Calu3 (cell line): Measurements from ENCODE around the gene AKR1C2. TPM values are rescaled to one million over a fixed set of nuclear protein-coding genes. Genes with fewer than 3 reads are reported as not detected.
"Not testable (repeated sequence)": the region's sequence is repeated elsewhere in the genome, so short reads cannot be mapped to it uniquely, and the experiment has no call there.

Experiments used
- BruUV-seq: library from RNA; stranded (reverse); fragments of 400-500 nt; replicated peaks from 2 replicates; lab custom pipeline; 2021; lab: Mats Ljungman, UMichigan
- CTCF ChIA-PET: fragments of 300-600 bp; sonication (Branson Sonifier 250); formaldehyde crosslinking; loops from one replicate; lab custom pipeline; 2022; ENCODE audit warnings: antibody characterized with exemption; lab: Charles Lee
- DNase-seq: peaks from one replicate; pipeline ENCODE4 v3.0.0; 2022
- H3K27ac Mint-ChIP-seq: one replicate; pipeline ENCODE4 v1.8.0; 2022; ENCODE audit warnings: mixed read lengths; ENCODE audit not compliant: unreplicated experiment
- H3K27me3 Mint-ChIP-seq: one replicate; pipeline ENCODE4 v1.8.0; 2022; ENCODE audit warnings: mixed read lengths; ENCODE audit not compliant: unreplicated experiment
- H3K36me3 Mint-ChIP-seq: one replicate; pipeline ENCODE4 v1.8.0; 2022; ENCODE audit warnings: mild to moderate bottlenecking, moderate library complexity, mixed read lengths; ENCODE audit not compliant: insufficient read depth, unreplicated experiment
- H3K4me1 Mint-ChIP-seq: one replicate; pipeline ENCODE4 v1.8.0; 2022; ENCODE audit warnings: mild to moderate bottlenecking, low read depth, mixed read lengths; ENCODE audit not compliant: unreplicated experiment
- H3K4me3 Mint-ChIP-seq: one replicate; pipeline ENCODE4 v1.8.0; 2022; ENCODE audit warnings: mild to moderate bottlenecking, low read depth, moderate library complexity, mixed read lengths; ENCODE audit not compliant: unreplicated experiment
- H3K9me3 Mint-ChIP-seq: one replicate; pipeline ENCODE4 v1.8.0; 2022; ENCODE audit warnings: low read depth, mixed read lengths; ENCODE audit not compliant: unreplicated experiment
- CTCF ChIP-seq: fragments of 200-600 bp; IDR thresholded peaks from one replicate; pipeline ENCODE4 v1.8.0; 2022; ENCODE audit warnings: antibody characterized with exemption; ENCODE audit not compliant: unreplicated experiment
- intact Hi-C: fragments of 100-400 bp; cut with micrococcal nuclease; formaldehyde crosslinking; loops from one replicate; pipeline ENCODE4 v1.10.0; 2022; ENCODE audit not compliant: unreplicated experiment
- total RNA-seq: library from RNA; stranded (reverse); gene quantifications from 2 replicates; pipeline ENCODE4 v1.2.3, GENCODE V29; 2022

Gene AKR1C2
- total RNA-seq, 1 experiment from 2014 or later, result 10.6 TPM

- BruUV-seq, result no TSS peak
- H3K27me3 Mint-ChIP-seq, result no peaks in the 10 kb centered on the region
- DNase-seq, result no peak
- no peaks in the 10 kb centered on the region for H3K4me1 Mint-ChIP-seq
- CTCF ChIA-PET, result no interaction called here
- H3K27ac Mint-ChIP-seq, result no peak overlapping the region
- intact Hi-C loops, result no loop called here
- H3K4me3 Mint-ChIP-seq, result no peak overlapping the region
- H3K36me3 Mint-ChIP-seq, result no peaks in the 10 kb centered on the region
- no peaks in the 10 kb centered on the region for H3K9me3 Mint-ChIP-seq
- no peak for TF ChIP-seq CTCF
Observed at GRCh38 chr10:4990217-4990616, 13.4 kb downstream of the AKR1C2 start.

DNA sequence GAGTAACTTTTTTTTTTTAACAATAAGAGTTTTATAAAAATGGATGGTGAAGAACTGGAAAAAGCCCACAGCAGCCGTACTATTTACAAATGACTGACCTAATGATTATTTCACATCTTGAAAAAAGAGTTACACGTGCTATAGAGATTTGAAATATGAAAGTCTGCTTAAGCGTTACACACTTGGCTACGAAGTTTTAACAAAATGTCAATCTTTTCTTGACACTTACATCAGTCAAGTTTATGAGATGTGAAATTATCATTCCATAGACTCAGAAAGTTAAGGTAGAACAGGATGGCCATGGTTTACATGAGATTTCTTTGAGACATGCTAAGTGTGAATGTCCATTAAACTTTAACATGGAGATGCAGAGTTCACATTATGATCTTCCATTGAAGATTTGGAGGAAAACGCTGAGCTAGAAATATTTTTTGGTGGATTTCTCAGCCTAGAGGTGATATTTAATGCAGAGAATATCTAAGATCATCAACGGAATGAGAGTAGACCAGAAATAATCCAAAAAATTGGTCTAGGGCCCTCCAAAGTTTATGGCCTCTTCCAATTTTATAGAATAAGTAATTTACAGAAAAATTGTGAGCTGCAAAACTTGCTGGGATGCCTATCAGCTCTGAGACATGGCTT lies 15.5 kb downstream of the AKR1C2 start:
- DNase-seq, H3K4me1 Mint-ChIP-seq, H3K4me3 Mint-ChIP-seq, BruUV-seq, CTCF ChIA-PET, intact Hi-C loops, H3K27me3 Mint-ChIP-seq, H3K36me3 Mint-ChIP-seq, H3K9me3 Mint-ChIP-seq, H3K27ac Mint-ChIP-seq: not testable (repeated sequence)

DNA sequence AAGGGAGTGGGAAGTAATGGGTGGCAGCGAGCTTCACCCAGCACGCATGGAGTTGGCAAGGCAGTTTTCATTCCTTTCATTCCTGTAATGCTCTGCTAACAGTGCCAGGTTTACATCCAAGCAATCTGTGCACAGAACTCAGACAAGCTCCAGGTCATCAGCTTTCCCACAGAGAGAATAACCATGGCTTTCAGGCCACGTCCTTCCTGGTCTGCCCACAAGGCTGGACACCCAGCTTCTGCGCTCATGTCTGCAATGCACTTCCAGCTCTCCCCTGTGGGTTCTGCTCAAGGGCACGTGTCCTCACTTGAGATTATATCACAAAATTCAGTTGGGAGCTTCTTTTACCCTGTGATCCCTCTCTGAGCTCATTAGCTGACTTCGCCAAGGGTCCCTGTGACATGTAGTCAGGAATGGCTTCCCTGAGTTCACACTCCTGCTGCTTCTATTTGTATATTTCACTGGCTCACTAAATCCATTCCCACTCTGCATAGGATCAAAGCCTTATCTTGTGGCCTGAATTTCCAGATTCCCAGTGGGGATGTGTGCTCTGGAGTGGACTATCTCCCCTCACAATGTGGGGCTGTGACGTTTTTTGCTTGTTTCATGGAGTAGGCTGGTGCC lies 18.6 kb downstream of the AKR1C2 start:
- CTCF ChIA-PET, result interaction anchor here (0.6 to 1.6 kb wide), 3 partner anchors 135 to 993 kb away, joined by 3 to 4 read pairs (median 4); no protein-coding TSS in a partner anchor
- BruUV-seq, result no TSS peak
- Mint-ChIP-seq H3K36me3 (peaks cover 3% of the 10 kb centered on the region), H3K4me1 (peaks cover 24% of the 10 kb centered on the region), H3K9me3 (no peaks in the 10 kb centered on the region), H3K27me3 (no peaks in the 10 kb centered on the region), H3K27ac (no peak overlapping the region), H3K4me3 (no peak overlapping the region)
- TF ChIP-seq CTCF, result no peak
- DNase-seq, result no peak
- intact Hi-C loops, result no loop called here

- Mint-ChIP-seq H3K27ac (no peak overlapping the region), H3K4me1 (peaks cover 24% of the 10 kb centered on the region), H3K4me3 (no peak overlapping the region), H3K9me3 (no peaks in the 10 kb centered on the region), H3K36me3 (peaks cover 3% of the 10 kb centered on the region), H3K27me3 (no peaks in the 10 kb centered on the region)
- TF ChIP-seq CTCF, result no peak
- intact Hi-C loops, result no loop called here
- CTCF ChIA-PET, result interaction anchor here (1.2 to 1.6 kb wide), 2 partner anchors 134 to 137 kb away, joined by 4 read pairs; no protein-coding TSS in a partner anchor
- DNase-seq, result no peak
- no TSS peak for BruUV-seq
Observed at GRCh38 chr10:4984223-4984622, 19.4 kb downstream of the AKR1C2 start.
